ENCODE measurements around the gene EEF2KMT.
"Not testable (repeated sequence)": the region's sequence is repeated elsewhere in the genome, so short reads cannot be mapped to it uniquely, and the experiment has no call there.

The EEF2KMT gene

GRCh38 chr16:5095145-5095830 lies 2.3 kb downstream of the EEF2KMT start:
- DNase-seq (ENCODE audit: low read depth): not testable (repeated sequence)

GRCh38 chr16:5093746-5094145 lies 3.8 kb downstream of the EEF2KMT start:
- DNase-seq (ENCODE audit: low read depth): not testable (repeated sequence)

GRCh38 chr16:5093081-5093480 lies 4.5 kb downstream of the EEF2KMT start:
- DNase-seq (ENCODE audit: low read depth): not testable (repeated sequence)

DNA sequence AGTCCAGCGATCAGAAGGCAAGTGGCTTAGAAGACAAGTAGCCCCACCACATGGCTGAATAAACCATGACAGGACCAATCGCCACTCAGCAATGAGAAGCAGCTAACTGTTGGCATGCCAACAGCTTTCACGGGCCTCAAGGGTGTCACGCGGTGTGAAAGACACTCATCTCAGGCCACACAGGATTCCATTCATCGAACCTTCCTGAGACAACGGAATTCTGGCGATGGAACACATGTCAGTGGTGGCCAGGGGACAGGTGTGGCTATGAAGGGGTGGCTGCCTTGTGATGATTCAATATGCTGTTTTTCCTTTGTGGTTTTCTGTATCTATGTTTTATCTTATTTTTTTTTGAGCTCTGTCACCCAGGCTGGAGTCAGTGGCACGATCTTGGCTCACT lies 7.0 kb downstream of the EEF2KMT start:
- DNase-seq (ENCODE audit: low read depth): not testable (repeated sequence)

GRCh38 chr16:5089911-5090555 lies 7.6 kb downstream of the EEF2KMT start:
- not testable (repeated sequence) for DNase-seq (ENCODE audit: low read depth)

GRCh38 chr16:5088936-5089335 lies 8.7 kb downstream of the EEF2KMT start:
- not testable (repeated sequence) for DNase-seq (ENCODE audit: low read depth)

GRCh38 chr16:5088086-5088790 lies 9.4 kb downstream of the EEF2KMT start:
- DNase-seq (ENCODE audit: low read depth): not testable (repeated sequence)

GRCh38 chr16:5085716-5086115 lies 11.9 kb downstream of the EEF2KMT start:
- DNase-seq (ENCODE audit: low read depth): not testable (repeated sequence)

- DNase-seq (ENCODE audit: low read depth): peak; percentile 35
These were observed 12.8 kb downstream of the EEF2KMT start for GRCh38 chr16:5084802-5085201.

DNA sequence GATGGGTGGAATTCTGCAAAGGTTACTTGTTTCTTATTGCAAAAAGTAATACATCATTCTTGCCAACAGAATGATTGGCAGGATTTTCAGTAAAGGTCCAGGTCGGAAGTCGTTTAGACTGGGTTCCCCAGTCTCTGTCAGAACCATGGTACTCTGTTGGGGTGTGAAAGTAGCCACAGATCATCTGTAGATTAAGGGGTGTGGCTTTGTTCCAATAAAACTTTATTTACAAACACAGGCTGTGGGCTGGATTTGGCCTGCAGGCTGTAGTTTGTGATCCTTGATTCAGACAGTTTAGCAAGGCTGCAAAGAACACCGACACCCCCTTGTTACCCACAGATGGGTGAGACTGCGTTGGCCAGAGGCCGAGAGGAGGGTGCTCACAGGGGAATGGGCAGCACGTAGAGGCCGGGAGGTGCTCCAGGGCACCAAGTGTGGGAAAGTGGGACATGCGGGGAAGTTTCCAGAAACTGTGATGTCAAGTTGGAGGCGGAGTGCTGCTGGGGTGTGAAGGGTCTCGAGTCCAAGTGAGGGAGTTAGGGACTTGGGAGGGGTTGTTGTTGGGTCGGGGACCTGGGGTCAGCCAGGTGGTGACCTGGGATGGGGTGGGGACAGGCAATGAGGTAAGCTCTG lies 13.4 kb downstream of the EEF2KMT start:
- DNase-seq (ENCODE audit: low read depth): not testable (repeated sequence)

GRCh38 chr16:5083646-5084045 lies 13.9 kb downstream of the EEF2KMT start:
- DNase-seq (ENCODE audit: low read depth): not testable (repeated sequence)

GRCh38 chr16:5080996-5081395 lies 16.6 kb downstream of the EEF2KMT start:
- DNase-seq (ENCODE audit: low read depth): not testable (repeated sequence)

- not testable (repeated sequence) for DNase-seq (ENCODE audit: low read depth)
These were observed 17.1 kb downstream of the EEF2KMT start for GRCh38 chr16:5080461-5080860.

- no peak for DNase-seq (ENCODE audit: low read depth)
These were observed 19.0 kb downstream of the EEF2KMT start for GRCh38 chr16:5078626-5079025.

DNA sequence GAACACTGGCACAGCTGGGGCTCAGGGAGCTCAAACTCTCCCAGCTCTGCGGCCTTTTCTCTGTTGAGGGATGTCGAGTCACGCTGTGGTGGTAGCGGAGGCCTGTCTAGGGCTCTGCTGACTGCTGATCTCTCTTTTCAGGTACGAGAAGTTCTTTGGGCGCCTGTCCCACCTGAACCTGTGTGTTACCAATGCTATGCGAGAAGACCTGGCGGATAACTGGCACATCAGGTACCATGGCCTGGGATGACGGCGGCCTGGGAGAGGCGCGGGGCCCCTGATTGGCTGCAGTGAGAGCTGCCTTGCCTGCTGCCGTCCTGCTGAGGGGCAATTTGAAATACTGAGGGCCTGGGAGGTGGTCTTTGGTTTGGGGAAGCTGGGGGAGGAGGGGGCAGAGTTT lies 20.3 kb downstream of the EEF2KMT start:
- no peak for DNase-seq (ENCODE audit: low read depth)

- DNase-seq (ENCODE audit: low read depth): no peak
These were observed 22.0 kb downstream of the EEF2KMT start for GRCh38 chr16:5075637-5076036.

DNA sequence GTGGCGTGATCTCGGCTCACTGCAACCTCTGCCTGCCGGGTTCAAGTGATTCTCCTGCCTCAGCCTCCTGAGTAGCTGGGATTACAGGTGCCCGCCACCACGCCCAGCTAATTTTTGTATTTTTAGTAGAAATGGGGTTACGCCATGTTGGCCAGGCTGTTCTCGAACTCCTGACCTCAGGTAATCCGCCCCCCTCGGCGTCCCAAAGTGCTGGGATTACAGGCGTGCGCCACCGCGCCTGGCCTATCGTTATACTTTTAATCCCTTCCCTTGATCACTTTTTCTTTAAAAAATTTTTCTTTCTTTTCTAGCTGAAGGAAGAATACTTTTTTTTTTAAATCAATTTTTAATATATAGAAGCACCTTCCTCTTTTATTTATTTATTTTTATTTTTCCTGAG lies 23.8 kb downstream of the EEF2KMT start:
- DNase-seq (ENCODE audit: low read depth): not testable (repeated sequence)

- no peak for DNase-seq (ENCODE audit: low read depth)
These were observed 24.3 kb downstream of the EEF2KMT start for GRCh38 chr16:5073279-5073629.

GRCh38 chr16:5072334-5073278 lies 25.0 kb downstream of the EEF2KMT start:
- DNase-seq (ENCODE audit: low read depth): no peak

- peak; percentile 87 for DNase-seq (ENCODE audit: low read depth)
These were observed 25.8 kb downstream of the EEF2KMT start, which contains the start of gene ALG1 for GRCh38 chr16:5071681-5072333. Gene ALG1, plus strand, starts transcription at chr16:5071843. Its CDS starts 7 bp downstream, at chr16:5071850.

DNA sequence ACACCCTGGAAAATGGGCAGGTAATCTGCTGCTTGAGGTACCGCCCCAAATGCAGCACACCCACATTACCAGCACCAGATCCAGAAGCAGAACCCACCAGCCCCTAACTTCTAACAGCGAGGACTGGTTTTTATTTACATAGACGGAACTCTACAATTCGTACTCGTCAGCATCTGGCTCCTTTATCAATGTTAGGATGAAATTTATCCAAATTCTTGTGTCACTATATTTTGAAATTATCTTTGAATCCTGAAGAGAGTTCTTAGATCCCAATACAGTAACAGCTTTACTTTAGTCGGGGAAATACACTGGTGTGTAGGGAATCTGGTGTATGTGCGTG lies 26.3 kb downstream of the EEF2KMT start:
- DNase-seq (ENCODE audit: low read depth): no peak
